Vagina (tissue), 2 donors: ENCODE results near the gene GALNT9. TPM values are rescaled to one million over a fixed set of nuclear protein-coding genes. Genes with fewer than 3 reads are reported as not detected.

ENCODE experiments used
- DNase-seq, 2 donors: peaks; one replicate each; pipeline ENCODE4 v3.0.0-alpha.2; 2017; ENCODE audit errors: extremely low spot score in 2 of 2
- H3K27ac ChIP-seq: fragments of 200-600 bp; sonication (generic); one replicate; pipeline ENCODE4 v1.5.1; 2019
- H3K27me3 ChIP-seq: fragments of 200-600 bp; sonication (generic); one replicate; pipeline ENCODE4 v1.5.1; 2019
- H3K36me3 ChIP-seq, 2 donors: fragments of 200-600 bp; sonication (generic); one replicate each; pipeline ENCODE4 v1.5.1; 2017 to 2019
- H3K4me1 ChIP-seq: fragments of 200-600 bp; sonication (generic); one replicate; pipeline ENCODE4 v1.5.1; 2019
- H3K4me3 ChIP-seq, 2 donors: fragments of 200-600 bp; sonication (generic); 1 replicate in 1 of 2; 2 replicates in 1 of 2; pipeline ENCODE4 v1.5.1; 2016 to 2019
- H3K9me3 ChIP-seq: fragments of 200-600 bp; sonication (generic); one replicate; pipeline ENCODE4 v1.5.1; 2019
- POLR2A ChIP-seq, 2 donors: fragments of 450-650 bp; IDR thresholded peaks; one replicate each; pipeline ENCODE4 v1.6.1; 2017; ENCODE audit warnings: antibody characterized with exemption in 2 of 2, mild to moderate bottlenecking in 2 of 2, moderate library complexity in 2 of 2
- POLR2AphosphoS5 ChIP-seq, 2 donors: sonication (generic); formaldehyde crosslinking; IDR thresholded peaks; one replicate each; pipeline ENCODE4 v1.9.0; 2017; ENCODE audit warnings: antibody characterized with exemption in 2 of 2, mild to moderate bottlenecking in 2 of 2, low read depth in 1 of 2; ENCODE audit not compliant: insufficient read depth in 1 of 2
- intact Hi-C: fragments of 100-400 bp; cut with DNase I; formaldehyde crosslinking; loops from one replicate; pipeline ENCODE4 v1.15.1; 2023
- total RNA-seq: library from RNA; depleted of rRNA; stranded (reverse); fragments of >200 nt; gene quantifications from one replicate; pipeline ENCODE4 v1.2.3, GENCODE V29; 2016
- TF ChIP-seq, protein P1 (sequence below), 3 experiments: fragments of 450-650 bp in 2 of 3; fragments of 200-600 bp in 1 of 3; sonication (generic) in 1 of 3; IDR thresholded peaks; one replicate each; pipeline ENCODE4 v1.5.1; 2017 to 2019; ENCODE audit warnings: antibody characterized with exemption in 3 of 3, mild to moderate bottlenecking in 2 of 3, moderate library complexity in 2 of 3

Gene GALNT9
- total RNA-seq, 1 donor from 2014 or later = 1.5 TPM

GRCh38 chr12:132352896-132353800, 23.8 kb upstream of the GALNT9 start:
- TF ChIP-seq, protein P1, sequence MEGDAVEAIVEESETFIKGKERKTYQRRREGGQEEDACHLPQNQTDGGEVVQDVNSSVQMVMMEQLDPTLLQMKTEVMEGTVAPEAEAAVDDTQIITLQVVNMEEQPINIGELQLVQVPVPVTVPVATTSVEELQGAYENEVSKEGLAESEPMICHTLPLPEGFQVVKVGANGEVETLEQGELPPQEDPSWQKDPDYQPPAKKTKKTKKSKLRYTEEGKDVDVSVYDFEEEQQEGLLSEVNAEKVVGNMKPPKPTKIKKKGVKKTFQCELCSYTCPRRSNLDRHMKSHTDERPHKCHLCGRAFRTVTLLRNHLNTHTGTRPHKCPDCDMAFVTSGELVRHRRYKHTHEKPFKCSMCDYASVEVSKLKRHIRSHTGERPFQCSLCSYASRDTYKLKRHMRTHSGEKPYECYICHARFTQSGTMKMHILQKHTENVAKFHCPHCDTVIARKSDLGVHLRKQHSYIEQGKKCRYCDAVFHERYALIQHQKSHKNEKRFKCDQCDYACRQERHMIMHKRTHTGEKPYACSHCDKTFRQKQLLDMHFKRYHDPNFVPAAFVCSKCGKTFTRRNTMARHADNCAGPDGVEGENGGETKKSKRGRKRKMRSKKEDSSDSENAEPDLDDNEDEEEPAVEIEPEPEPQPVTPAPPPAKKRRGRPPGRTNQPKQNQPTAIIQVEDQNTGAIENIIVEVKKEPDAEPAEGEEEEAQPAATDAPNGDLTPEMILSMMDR (IDR thresholded peaks at IDR 0.05) = no peak
- TF ChIP-seq POLR2AphosphoS5 (IDR thresholded peaks at IDR 0.05; ENCODE audit: insufficient read depth in 1 of 2, low read depth in 1 of 2) (no peak), POLR2A (IDR thresholded peaks at IDR 0.05) (no peak)
- intact Hi-C loops = no loop called here

DNA sequence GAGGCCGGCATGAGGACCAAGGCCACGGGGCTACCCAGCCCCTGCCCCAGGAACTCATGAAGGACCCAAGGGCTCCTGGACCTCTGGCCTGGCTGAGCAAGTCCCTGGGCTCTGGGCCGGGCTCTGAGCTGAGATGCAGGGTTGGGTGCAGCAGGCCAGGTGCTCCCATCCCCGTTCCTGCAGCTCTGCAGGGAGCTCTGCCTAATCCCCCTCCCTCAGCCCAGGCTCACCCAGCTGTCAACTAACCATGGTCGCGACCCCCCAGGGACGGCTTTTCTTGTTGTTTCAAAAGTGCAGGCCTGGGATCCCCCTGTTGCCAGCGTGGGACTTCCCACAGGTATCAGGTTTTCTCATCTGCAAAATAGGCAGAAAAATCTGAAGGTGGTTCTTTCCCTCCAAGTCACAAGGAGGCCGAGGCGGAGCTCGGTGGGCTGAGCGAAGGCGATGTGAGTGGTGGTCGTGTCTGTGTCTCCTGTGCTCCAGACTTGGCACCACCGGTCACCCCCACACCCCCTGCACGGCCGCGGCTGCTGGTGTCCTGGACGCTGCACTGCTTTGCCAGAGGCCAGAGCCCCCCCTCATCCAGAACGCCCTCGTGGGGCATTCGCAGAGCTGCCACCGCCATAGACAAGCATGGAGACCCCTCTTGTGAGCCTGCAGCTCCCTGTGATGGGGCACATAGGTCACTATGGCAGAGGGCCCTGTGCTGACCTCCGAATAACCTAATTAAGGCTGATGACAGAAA, 22.5 kb upstream of the GALNT9 start:
- no peak overlapping the region for H3K27ac ChIP-seq
- H3K4me3 ChIP-seq = no peak overlapping the region
- H3K9me3 ChIP-seq = no peaks in the 10 kb centered on the region
- no peaks in the 10 kb centered on the region for H3K36me3 ChIP-seq
- TF ChIP-seq, protein P1 (IDR thresholded peaks at IDR 0.05) = no peak
- no peak for TF ChIP-seq POLR2A (IDR thresholded peaks at IDR 0.05)
- TF ChIP-seq POLR2AphosphoS5 (IDR thresholded peaks at IDR 0.05; ENCODE audit: insufficient read depth in 1 of 2, low read depth in 1 of 2) = no peak
- no peak for DNase-seq
- H3K4me1 ChIP-seq = peaks cover under 1% of the 10 kb centered on the region
- intact Hi-C loops = no loop called here
- no peaks in the 10 kb centered on the region for H3K27me3 ChIP-seq

More at GRCh38 chr12:132352896-132353800, 23.8 kb upstream of the GALNT9 start:
- Histone ChIP-seq H3K4me1 (peaks cover 5% of the 10 kb centered on the region), H3K36me3 (no peaks in the 10 kb centered on the region), H3K27me3 (no peaks in the 10 kb centered on the region), H3K4me3 (no peak overlapping the region), H3K27ac (no peak overlapping the region), H3K9me3 (no peaks in the 10 kb centered on the region)
- no peak for DNase-seq

- no peak overlapping the region for H3K27ac ChIP-seq
- intact Hi-C loops = no loop called here
- TF ChIP-seq, protein P1 (IDR thresholded peaks at IDR 0.05) = no peak
- no peak for TF ChIP-seq POLR2AphosphoS5 (IDR thresholded peaks at IDR 0.05; ENCODE audit: insufficient read depth in 1 of 2, low read depth in 1 of 2)
- no peak for TF ChIP-seq POLR2A (IDR thresholded peaks at IDR 0.05)
- H3K4me1 ChIP-seq = no peaks in the 10 kb centered on the region
- no peaks in the 10 kb centered on the region for H3K36me3 ChIP-seq
- no peaks in the 10 kb centered on the region for H3K27me3 ChIP-seq
- no peak for DNase-seq
- no peak overlapping the region for H3K4me3 ChIP-seq
- no peaks in the 10 kb centered on the region for H3K9me3 ChIP-seq
Observed at GRCh38 chr12:132349501-132350131, 20.2 kb upstream of the GALNT9 start.

- H3K27me3 ChIP-seq = no peaks in the 10 kb centered on the region
- intact Hi-C loops = no loop called here
- DNase-seq = no peak
- no peak for TF ChIP-seq POLR2AphosphoS5 (IDR thresholded peaks at IDR 0.05; ENCODE audit: insufficient read depth in 1 of 2, low read depth in 1 of 2)
- no peak for TF ChIP-seq POLR2A (IDR thresholded peaks at IDR 0.05)
- TF ChIP-seq, protein P1 (IDR thresholded peaks at IDR 0.05) = no peak
- no peak overlapping the region for H3K27ac ChIP-seq
- no peak overlapping the region for H3K4me3 ChIP-seq
- no peaks in the 10 kb centered on the region for H3K9me3 ChIP-seq
- H3K36me3 ChIP-seq = no peaks in the 10 kb centered on the region
- H3K4me1 ChIP-seq = no peaks in the 10 kb centered on the region
Observed at GRCh38 chr12:132348176-132348575, 18.8 kb upstream of the GALNT9 start.
